Neural progenitor cell (in vitro differentiated cells): ENCODE data around the gene LAPTM4A.

Source experiments
- CTCF ChIP-seq: fragments of 200-600 bp; sonication (generic); IDR thresholded peaks from 2 replicates; pipeline ENCODE4 v1.5.1; 2017; ENCODE audit warnings: antibody characterized with exemption, mild to moderate bottlenecking
- EZH2 ChIP-seq: fragments of 200-600 bp; sonication (generic); IDR thresholded peaks from 2 replicates; pipeline ENCODE4 v1.6.1; 2017; ENCODE audit warnings: antibody characterized with exemption, mild to moderate bottlenecking, moderate library complexity

DNA sequence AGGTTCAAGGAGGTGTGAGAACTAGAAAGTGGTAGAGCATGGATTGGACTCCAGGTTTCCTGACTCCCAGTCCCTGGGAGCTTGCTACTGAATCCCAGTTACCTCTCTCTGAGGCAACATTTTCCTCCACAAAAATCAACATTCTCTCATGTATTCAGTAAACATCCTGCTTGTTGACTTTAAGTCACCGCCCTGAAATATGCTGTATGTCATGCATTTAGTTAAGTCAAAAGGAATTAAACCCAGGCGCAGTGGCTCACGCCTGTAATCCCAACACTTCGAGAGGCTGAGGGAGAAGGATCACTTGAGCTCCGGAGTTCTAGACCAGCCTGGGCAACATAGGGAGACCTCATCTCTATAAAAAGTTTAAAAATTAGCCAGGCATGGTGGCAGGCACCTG, 42.7 kb downstream of the LAPTM4A start:
- TF ChIP-seq CTCF (no peak), EZH2 (no peak)
